MG63 (cell line): Measurements from ENCODE around the gene THSD7A. TPM values are rescaled to one million over a fixed set of nuclear protein-coding genes. Genes with fewer than 3 reads are reported as not detected.
"Not testable (repeated sequence)": the region's sequence is repeated elsewhere in the genome, so short reads cannot be mapped to it uniquely, and the experiment has no call there.

Experiments used
- DNase-seq: peaks from one replicate; pipeline ENCODE4 v3.0.0-alpha.2; 2020
- H3K27me3 ChIP-seq: fragments of 250-450 bp; sonication (Bioruptor Pico); 2 replicates; pipeline ENCODE4 v1.5.1; 2020; ENCODE audit warnings: mild to moderate bottlenecking, moderate library complexity
- H3K36me3 ChIP-seq: fragments of 250-450 bp; sonication (Bioruptor Pico); 2 replicates; pipeline ENCODE4 v1.5.1; 2020; ENCODE audit warnings: mild to moderate bottlenecking, moderate library complexity
- H3K4me3 ChIP-seq: fragments of 250-450 bp; sonication (Bioruptor Pico); 2 replicates; pipeline ENCODE4 v1.5.1; 2020; ENCODE audit warnings: mild to moderate bottlenecking, moderate library complexity
- H3K9me3 ChIP-seq: fragments of 250-450 bp; sonication (Bioruptor Pico); 2 replicates; pipeline ENCODE4 v1.5.1; 2020; ENCODE audit warnings: mild to moderate bottlenecking, moderate library complexity
- total RNA-seq: library from RNA; depleted of rRNA; stranded (reverse); fragments of >200 nt; shearing (Covaris generic); gene quantifications from 2 replicates; pipeline ENCODE4 v1.2.3, GENCODE V29; 2014; ENCODE audit warnings: low replicate concordance

The THSD7A gene
- total RNA-seq, 1 experiment from 2014 or later: not detected

DNA sequence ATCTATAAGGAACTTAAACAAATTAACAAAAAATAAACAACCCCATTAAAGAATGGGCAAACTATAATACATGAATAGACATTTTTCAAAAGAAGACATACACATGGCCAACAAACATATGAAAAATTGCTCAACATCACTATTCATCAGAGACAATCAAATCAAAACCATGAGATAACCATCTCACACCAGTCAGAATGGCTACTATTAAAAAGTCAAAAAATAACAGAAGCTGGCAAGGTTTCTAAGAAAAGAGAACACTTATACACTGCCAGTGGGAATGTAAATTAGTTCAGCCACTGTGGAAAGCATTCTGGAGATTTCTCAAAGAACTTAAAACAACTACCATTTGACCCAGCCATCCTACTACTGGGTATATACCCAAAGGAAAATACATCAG is 280.5 kb downstream of the THSD7A start:
- no peaks in the 10 kb centered on the region for H3K36me3 ChIP-seq
- H3K4me3 ChIP-seq: no peak overlapping the region
- no peaks in the 10 kb centered on the region for H3K9me3 ChIP-seq
- no peaks in the 10 kb centered on the region for H3K27me3 ChIP-seq
- no peak for DNase-seq

DNA sequence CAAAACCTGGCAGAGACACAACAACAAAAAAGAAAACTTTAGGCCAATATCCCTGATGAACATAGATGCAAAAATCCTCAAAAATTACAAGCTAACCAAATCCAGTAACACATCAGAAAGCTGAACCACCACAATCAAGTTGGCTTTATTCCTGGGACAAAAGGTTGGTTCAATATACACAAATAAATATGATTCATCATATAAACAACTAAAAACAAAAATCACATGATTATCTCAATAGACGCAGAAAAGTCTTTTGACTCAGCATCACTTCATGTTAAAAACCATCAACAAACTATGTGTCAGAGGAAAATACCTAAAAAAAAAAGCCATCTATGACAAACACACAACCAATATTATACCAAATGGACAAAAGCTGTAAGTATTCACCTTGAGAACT is 283.5 kb downstream of the THSD7A start:
- Histone ChIP-seq H3K9me3 (no peaks in the 10 kb centered on the region), H3K36me3 (no peaks in the 10 kb centered on the region), H3K4me3 (no peak overlapping the region), H3K27me3 (no peaks in the 10 kb centered on the region)
- DNase-seq: no peak

DNA sequence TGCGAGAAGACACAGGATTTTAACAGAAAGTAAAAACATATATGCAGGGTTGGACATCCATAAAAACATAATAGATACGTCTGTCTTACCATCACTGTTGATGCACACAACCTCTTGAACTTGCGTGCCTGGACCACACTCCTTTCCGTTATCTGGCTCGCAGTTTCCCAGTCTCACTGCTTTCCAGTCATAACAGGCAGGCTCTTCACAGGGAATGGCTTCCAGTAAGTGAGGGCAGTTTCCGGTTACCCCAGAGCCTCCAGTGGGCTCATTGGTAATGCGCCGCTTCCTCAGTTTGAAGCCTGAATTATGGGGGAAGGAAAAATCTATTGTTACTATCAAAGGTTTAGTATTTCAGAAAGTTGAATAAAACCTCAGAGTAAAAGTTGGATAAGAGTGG is 290.7 kb downstream of the THSD7A start:
- no peaks in the 10 kb centered on the region for H3K36me3 ChIP-seq
- H3K27me3 ChIP-seq: no peaks in the 10 kb centered on the region
- DNase-seq: no peak
- no peaks in the 10 kb centered on the region for H3K9me3 ChIP-seq
- no peak overlapping the region for H3K4me3 ChIP-seq

DNA sequence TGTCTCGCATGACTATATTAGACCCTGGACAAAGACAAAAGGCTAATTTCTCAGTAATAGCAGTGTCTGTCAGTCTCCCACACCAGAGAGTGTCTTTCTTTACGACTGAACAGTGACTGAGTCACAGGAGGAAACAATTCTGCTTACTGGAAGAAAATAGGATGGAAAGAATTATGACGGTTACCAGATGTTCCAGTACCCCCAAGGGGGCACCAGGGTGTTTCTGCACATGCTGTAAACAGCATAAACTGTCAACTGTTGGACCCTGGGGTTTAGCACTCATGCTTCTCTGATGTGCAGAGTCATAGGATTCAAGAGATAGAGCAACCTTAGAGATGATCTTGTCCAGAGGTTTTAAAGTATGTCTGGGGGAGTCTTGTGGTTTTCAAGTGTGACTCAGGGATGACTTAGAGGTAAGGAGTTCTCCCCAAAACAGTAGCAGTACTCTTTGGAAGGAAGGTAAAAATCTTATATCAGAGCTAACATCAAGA is 291.7 kb downstream of the THSD7A start:
- DNase-seq: no peak
- no peaks in the 10 kb centered on the region for H3K27me3 ChIP-seq
- no peaks in the 10 kb centered on the region for H3K36me3 ChIP-seq
- H3K4me3 ChIP-seq: no peak overlapping the region
- H3K9me3 ChIP-seq: no peaks in the 10 kb centered on the region

DNA sequence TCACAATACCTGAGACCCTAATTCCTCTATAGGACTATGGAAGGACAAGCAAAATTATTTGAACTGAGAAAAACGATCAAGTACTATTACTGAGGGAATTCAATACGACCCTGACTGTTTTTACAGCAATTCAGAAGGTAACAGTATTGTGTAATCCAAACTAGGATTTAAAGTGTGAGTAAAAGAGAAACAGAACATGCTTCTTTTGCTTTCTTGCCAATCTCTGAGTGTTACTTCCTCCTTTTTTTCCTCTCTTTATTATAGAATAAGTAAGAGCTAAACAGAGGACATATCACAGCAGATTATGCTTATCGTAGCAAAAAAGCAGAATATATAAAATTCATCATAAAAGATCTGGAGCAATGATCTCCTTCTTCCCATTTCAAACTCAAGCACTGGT is 292.1 kb downstream of the THSD7A start:
- no peak for DNase-seq
- H3K9me3 ChIP-seq: no peaks in the 10 kb centered on the region
- H3K4me3 ChIP-seq: no peak overlapping the region
- no peaks in the 10 kb centered on the region for H3K27me3 ChIP-seq
- H3K36me3 ChIP-seq: no peaks in the 10 kb centered on the region

DNA sequence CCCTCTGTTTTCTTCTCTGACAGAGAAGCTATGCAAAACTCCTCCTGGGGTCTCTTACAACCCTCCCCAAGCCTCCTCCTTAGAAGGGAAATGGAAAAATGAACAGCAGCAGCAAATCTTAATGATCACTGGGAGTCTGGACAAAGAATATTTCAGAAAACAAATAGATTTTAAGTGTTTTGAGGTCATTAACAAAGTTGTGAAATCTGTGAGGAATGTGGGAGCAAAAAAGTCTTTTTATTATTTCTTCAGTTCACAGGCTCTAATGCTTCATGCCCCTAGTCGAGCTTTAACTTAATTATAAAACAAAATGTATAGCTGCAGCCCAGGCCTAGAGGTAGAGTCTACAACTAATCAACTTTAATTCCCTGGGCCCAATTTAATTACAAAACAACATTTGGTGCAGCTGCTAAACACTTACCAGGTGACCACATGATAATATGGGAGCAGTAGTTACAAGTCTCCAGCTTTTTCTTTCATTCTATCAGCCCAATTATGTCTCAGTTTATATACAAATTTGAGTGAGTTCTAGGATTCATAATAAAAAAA is 293.2 kb downstream of the THSD7A start:
- no peaks in the 10 kb centered on the region for H3K36me3 ChIP-seq
- no peak for DNase-seq
- no peaks in the 10 kb centered on the region for H3K9me3 ChIP-seq
- no peaks in the 10 kb centered on the region for H3K27me3 ChIP-seq
- H3K4me3 ChIP-seq: no peak overlapping the region

DNA sequence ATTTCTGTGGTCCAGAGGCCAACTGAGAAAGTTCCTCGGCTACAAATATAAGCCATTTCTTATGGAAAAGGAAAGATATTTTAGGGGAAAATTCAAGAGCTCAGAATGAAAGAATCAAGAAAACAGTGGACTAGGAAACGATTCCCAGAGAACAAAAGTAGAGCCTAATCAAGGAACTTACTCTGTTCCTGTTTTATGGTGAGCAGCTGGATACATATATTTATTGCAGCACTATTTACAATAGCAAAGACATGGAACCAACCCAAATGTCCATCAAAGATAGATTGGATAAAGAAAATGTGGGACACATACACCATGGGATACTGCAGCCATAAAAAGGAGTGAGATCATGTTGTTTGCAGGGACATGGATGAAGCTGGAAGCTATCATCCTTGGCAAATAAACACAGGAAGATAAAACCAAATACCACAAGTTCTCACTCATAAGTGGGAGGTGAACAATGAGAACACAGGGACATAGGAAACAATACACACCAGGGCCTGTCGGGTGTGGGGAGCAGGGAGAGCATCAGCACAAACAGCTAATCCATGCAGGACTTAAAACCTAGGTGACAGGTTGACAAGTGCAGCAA is 298.7 kb downstream of the THSD7A start:
- no peak for DNase-seq
- Histone ChIP-seq H3K4me3 (no peak overlapping the region), H3K27me3 (no peaks in the 10 kb centered on the region), H3K9me3 (no peaks in the 10 kb centered on the region), H3K36me3 (no peaks in the 10 kb centered on the region)

DNA sequence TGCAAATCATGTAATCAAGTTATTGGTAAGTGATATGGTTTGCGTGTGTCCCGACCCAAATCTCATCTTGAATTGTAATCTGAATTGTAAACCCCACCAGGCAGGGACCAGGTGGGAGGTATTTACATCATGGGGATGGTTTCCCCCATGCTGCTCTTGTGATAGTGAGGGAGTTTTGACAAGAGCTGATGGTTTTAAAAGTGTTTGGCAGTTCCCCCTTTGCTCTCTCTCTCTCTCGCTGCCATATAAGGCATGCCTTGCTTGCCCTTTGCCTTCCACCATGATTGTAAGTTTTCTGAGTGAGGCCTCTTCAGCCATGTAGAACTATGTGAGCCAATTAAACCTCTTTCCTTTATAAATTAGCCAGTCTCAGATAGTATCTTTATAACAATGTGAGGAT is 302.6 kb downstream of the THSD7A start:
- Histone ChIP-seq H3K27me3 (no peaks in the 10 kb centered on the region), H3K9me3 (no peaks in the 10 kb centered on the region), H3K36me3 (no peaks in the 10 kb centered on the region), H3K4me3 (no peak overlapping the region)
- no peak for DNase-seq

DNA sequence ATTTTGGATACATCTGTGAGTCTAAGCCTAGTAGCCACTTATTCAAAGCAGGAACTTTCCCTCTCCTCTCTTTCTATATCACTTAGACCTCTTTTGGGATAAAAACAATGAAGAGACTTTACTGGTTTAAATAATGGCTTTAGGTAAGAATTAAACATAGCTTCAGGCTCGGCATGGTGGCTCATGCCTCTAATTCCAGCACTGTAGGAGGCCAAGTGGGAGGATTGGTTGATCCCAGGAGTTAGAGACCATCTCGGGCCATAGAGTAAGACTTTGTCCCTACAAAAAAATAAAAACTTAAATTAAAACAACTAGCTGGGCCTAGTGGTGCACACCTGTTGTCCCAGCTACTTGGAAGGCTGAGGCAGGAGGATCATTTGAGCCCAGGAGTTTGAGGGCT is 304.3 kb downstream of the THSD7A start:
- no peak overlapping the region for H3K4me3 ChIP-seq
- H3K27me3 ChIP-seq: no peaks in the 10 kb centered on the region
- no peak for DNase-seq
- H3K36me3 ChIP-seq: no peaks in the 10 kb centered on the region
- no peaks in the 10 kb centered on the region for H3K9me3 ChIP-seq

DNA sequence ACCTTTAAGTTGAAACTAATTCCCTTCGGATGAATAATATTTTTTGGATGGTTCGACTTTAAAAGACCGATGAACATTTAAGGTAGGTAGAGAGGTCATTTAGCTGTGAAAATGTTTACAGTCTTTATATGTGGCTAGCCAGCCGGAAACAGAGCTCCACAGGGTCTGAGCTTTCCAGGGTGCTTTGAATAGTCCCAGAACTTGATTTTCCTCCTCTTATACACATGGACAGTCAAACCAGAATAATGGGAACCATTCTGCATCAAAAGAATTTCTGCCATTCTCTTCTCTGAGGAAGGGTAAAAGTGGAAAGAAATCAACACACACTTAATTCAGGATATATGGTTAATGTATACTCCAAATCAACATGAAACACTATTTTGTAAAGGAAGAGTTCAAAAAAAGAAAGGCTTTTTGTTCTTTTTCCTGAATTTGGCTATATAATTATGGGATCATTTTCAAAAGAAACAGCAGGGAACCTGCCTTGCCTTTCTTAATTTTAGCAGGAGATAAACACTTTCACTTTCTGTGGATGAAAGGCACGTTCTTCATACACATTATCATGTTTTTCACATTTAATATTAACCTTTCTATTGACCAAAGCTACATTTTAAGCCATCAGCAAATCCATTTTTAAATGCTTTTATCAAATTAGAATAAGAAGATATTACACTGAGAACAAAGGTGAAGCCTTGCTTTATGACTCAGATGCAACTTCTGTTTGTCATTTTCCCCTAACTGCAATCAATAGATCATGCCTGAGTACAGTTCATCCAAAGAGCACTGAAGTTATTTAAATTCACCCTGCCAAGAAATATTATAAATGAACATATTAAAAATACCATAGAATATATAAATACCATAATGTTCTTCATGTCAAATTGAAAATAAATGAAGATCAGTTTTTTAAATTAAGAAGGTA is 307.3 kb downstream of the THSD7A start:
- no peaks in the 10 kb centered on the region for H3K27me3 ChIP-seq
- DNase-seq: no peak
- H3K9me3 ChIP-seq: no peaks in the 10 kb centered on the region

DNA sequence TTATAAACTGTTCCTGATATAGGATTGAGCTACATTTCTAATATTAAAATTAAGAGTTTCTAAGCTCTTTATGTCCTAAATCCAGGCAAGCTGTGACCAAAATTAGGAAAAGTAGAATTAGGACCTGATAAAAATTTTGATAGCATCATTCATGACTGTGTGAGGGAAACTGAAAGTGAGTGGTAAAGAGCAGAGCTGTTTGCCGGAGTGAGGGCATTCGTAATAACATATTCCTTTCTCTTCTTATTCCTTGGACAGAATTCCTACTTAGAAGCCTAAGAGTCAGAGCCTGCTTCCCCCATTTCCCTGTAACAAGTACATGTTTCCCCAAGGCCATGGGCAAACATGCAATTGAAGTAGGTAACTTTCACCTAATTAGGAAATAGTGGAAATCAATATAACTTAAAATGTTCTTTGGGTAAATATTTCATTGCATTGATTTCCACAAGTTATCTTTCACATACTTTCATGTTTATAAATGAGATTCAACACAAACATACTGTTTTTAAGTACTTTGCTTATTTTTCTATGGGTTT is 310.0 kb downstream of the THSD7A start:
- not testable (repeated sequence) for H3K36me3 ChIP-seq, H3K27me3 ChIP-seq, H3K9me3 ChIP-seq, H3K4me3 ChIP-seq, DNase-seq

More for the DNA sequence above, 307.3 kb downstream of the THSD7A start:
- Histone ChIP-seq H3K36me3 (no peaks in the 10 kb centered on the region), H3K4me3 (no peak overlapping the region)

DNA sequence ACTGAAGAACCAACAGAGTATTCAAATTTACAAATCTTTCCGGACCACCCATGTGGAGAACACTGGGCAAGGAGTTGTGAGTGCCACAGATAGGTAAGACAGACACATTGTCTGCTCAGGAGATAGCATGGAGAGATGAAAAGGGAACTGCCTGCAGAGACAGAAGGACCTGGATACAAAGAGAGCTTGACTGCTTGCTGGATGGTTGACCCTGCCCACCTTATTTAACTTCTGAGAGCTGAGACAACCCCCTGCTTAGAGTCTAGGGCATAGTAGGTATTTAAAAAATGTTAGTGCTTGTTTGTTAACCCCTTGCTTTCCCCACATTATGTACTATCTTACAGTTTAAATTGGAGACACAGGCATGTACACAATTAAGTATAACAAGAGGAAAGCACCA is 314.1 kb downstream of the THSD7A start:
- H3K9me3 ChIP-seq: no peaks in the 10 kb centered on the region
- no peak overlapping the region for H3K4me3 ChIP-seq
- DNase-seq: no peak
- H3K27me3 ChIP-seq: no peaks in the 10 kb centered on the region
- H3K36me3 ChIP-seq: no peaks in the 10 kb centered on the region

DNA sequence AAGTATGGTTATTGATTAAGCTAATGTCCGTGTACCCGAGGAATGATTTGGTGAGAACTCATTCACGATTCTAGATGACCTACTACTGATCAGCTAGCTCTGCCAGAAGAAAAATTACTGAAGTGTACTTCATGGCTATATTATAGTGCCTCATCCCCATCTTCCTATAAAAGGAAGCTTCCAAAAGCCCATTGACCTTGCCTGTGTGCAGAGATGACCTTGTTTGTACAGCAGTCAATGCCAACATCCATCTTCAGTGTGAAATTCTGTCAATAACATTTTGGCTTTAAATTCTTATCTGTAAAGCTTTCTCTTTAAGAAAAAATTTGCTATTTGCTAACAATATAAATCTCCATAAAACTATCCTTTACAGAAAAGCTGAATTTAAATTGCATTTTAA is 315.7 kb downstream of the THSD7A start:
- no peak for DNase-seq
- no peaks in the 10 kb centered on the region for H3K36me3 ChIP-seq
- H3K27me3 ChIP-seq: no peaks in the 10 kb centered on the region
- no peaks in the 10 kb centered on the region for H3K9me3 ChIP-seq
- H3K4me3 ChIP-seq: no peak overlapping the region

DNA sequence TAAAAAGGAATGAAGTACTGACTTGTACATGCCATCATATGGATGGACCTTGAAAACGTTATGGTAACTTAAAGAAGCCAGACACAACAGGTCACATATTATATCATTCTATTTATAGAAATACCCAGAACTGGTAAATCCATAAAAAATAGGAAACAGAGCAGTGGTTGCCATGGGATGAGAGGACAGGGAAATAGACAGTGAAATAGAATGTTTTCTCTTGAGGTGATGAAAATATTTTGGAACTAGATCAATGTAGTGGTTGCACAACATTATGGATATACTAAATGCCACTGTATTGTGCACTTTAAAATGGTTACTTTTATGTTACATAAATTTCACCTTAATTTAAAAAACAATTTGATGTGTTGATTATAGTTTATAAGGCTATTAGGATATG is 318.5 kb downstream of the THSD7A start:
- Histone ChIP-seq H3K4me3 (no peak overlapping the region), H3K9me3 (no peaks in the 10 kb centered on the region), H3K27me3 (no peaks in the 10 kb centered on the region), H3K36me3 (no peaks in the 10 kb centered on the region)
- no peak for DNase-seq

DNA sequence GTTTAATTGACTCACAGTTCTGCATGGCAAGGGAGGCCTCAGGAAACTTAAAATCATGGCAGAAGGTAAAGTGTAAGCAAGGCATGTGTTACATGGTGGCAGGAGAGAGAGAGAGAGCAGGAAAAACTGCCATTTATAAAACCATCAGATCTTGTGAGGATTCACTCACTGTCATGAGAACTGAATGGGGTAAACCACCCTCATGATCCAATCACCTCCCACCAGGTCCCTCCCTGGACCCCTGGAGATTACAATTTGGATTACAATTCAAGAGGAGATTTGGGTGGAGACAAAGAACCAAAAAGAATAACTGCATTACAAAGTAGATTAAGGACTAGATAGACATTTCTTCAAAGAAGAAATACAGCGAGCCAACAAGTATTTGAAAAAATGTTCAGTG is 324.1 kb downstream of the THSD7A start:
- no peaks in the 10 kb centered on the region for H3K9me3 ChIP-seq
- no peaks in the 10 kb centered on the region for H3K36me3 ChIP-seq
- H3K4me3 ChIP-seq: no peak overlapping the region
- no peaks in the 10 kb centered on the region for H3K27me3 ChIP-seq
- no peak for DNase-seq

DNA sequence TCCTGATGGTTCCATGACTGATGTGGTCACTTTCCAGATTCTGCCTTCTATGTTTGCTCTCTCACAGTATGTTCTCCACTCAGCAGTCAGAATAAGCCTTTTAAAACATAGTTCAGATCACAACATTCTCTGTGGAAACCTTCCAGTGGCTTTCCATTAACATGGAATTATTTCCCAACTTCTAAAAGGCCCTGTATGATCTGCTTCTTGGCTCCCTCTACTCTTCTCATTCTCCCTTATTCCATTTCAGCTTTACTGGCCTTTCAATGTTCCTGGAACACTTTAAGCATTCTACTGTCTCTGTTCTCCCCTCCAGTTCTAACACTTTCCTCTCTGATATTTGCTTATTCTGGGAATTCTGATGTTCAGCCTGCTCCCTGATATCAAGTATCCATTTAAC is 325.6 kb downstream of the THSD7A start:
- Histone ChIP-seq H3K9me3 (peaks cover 1% of the 10 kb centered on the region; the same call in 1 of the 2 replicates), H3K36me3 (no peaks in the 10 kb centered on the region), H3K4me3 (no peak overlapping the region), H3K27me3 (no peaks in the 10 kb centered on the region)
- no peak for DNase-seq

DNA sequence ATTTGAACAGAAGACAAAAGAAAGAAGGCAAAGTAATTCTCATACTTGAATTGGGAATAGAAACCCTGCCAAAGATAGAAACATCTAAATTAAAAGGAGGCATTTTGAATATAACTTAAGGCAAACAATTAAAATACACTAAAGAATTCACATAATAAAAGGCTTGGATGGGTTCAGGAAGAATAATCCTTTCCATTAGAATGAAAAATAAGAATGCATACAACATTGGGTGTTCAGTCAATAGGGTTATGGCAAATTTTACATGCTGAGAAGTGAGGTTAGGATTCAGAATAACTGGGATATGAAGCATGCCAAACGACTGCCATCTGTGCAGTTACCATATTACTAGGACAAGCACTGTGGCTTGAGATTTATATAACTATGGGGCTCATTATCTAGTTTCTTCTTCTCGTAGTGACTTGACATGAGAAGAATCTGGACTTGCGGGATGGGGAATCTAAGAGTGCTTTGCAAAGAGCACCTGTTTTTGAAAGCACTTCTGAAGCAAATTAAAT is 326.5 kb downstream of the THSD7A start:
- Histone ChIP-seq H3K36me3 (no peaks in the 10 kb centered on the region), H3K9me3 (peaks cover 3% of the 10 kb centered on the region; the same call in 1 of the 2 replicates), H3K27me3 (no peaks in the 10 kb centered on the region), H3K4me3 (no peak overlapping the region)
- DNase-seq: no peak
